ENCODE data around the gene SYNJ1. TPM values are rescaled to one million over a fixed set of nuclear protein-coding genes. Genes with fewer than 3 reads are reported as not detected.

Gene SYNJ1
- total and polyA plus RNA-seq, 2 of the 13 experiments (the other 11 are each of a cell fraction or from before 2014, with no cell fraction given), result 2.0 to 2.7 TPM

DNA sequence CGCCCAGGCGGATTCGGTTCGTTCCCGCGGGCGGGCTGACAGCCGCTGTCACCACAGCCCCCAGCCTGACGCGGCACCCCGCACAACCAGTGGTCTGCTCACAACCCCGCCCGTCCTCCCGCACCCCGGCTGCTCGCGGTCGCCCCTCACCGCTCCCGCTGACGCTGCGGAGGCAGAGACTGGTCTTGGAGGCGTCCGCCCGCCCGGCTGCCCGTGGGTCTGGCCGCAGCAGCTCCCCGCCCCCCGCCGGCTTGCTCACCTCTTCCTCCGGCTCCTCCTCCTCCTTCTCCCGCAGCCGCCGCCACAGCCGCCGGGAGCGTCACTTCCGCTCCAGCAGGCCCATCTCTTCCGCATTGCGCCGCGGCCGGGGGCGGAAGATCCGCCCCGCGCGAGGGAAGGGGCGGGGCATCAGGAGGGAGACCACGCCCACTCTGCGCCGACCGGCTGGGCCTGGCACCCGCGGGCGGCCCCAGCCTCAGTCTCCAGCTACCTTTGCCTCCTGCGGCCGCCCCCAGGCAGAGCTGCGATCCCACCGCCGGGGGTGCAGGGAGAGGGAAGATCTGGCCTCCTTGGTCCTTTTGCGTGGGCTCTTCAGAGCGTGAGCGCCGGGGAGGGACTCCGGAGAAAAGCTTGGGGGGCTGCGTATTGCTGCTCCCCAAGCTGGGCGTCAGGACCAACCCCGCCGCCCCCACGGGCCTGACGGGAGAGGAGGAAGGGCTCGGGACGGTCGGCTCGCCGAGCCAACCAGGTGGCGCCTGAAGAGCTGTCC lies at the start of gene SYNJ1 (continued):
- TF ChIP-seq, protein P1, sequence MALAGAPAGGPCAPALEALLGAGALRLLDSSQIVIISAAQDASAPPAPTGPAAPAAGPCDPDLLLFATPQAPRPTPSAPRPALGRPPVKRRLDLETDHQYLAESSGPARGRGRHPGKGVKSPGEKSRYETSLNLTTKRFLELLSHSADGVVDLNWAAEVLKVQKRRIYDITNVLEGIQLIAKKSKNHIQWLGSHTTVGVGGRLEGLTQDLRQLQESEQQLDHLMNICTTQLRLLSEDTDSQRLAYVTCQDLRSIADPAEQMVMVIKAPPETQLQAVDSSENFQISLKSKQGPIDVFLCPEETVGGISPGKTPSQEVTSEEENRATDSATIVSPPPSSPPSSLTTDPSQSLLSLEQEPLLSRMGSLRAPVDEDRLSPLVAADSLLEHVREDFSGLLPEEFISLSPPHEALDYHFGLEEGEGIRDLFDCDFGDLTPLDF (CRISPR knock-in tag; IDR thresholded peaks at IDR 0.05), result peak; percentile 55; the same call in 1 of the 2 replicates
- TF ChIP-seq FOSL2 (CRISPR knock-in tag; IDR thresholded peaks at IDR 0.05) (0 out of 2 replicates have a peak, but pooled peaks have one; percentile 29), ZNF17 (CRISPR knock-in tag; IDR thresholded peaks at IDR 0.05) (no peak), CHD4 (IDR thresholded peaks at IDR 0.05; ENCODE audit: borderline replicate concordance, low read length) (peak; percentile 41; the same call in 1 of the 2 replicates), MAZ (IDR thresholded peaks at IDR 0.05; ENCODE audit: borderline replicate concordance, low read depth, low read length) (0 out of 2 replicates have a peak, but pooled peaks have one; percentile 38), MAZ (CRISPR knock-in tag; IDR thresholded peaks at IDR 0.05; ENCODE audit: low read depth) (peak; percentile 90), ZNF326 (CRISPR knock-in tag; IDR thresholded peaks at IDR 0.05; ENCODE audit: borderline replicate concordance) (no peak), IRF2 (CRISPR knock-in tag; IDR thresholded peaks at IDR 0.05) (peak; percentile 41), AKAP8 (CRISPR knock-in tag; IDR thresholded peaks at IDR 0.05) (peak; percentile 23; the same call in 1 of the 2 replicates), RARA (CRISPR knock-in tag; IDR thresholded peaks at IDR 0.05) (peak; percentile 51; the same call in 1 of the 2 replicates), SRY (CRISPR knock-in tag; IDR thresholded peaks at IDR 0.05) (peak; percentile 77; the same call in 1 of the 2 replicates), ELF1 (CRISPR knock-in tag; IDR thresholded peaks at IDR 0.05) (peak; percentile 97), ISL2 (CRISPR knock-in tag; IDR thresholded peaks at IDR 0.05) (peak; percentile 75), SP1 (IDR thresholded peaks at IDR 0.05) (no peak), SP1 (CRISPR knock-in tag; IDR thresholded peaks at IDR 0.05) (peak; percentile 77), ZNF33A (CRISPR knock-in tag; IDR thresholded peaks at IDR 0.05; ENCODE audit: borderline replicate concordance) (peak; percentile 86; the same call in 1 of the 2 replicates), SMAD1 (CRISPR knock-in tag; IDR thresholded peaks at IDR 0.05; ENCODE audit: borderline replicate concordance, low read depth) (peak; percentile 73; the same call in 1 of the 2 replicates), MEIS1 (CRISPR knock-in tag; IDR thresholded peaks at IDR 0.05; ENCODE audit: borderline replicate concordance) (peak; percentile 68; the same call in 1 of the 2 replicates), ZNF224 (CRISPR knock-in tag; IDR thresholded peaks at IDR 0.05) (0 out of 2 replicates have a peak, but pooled peaks have one; percentile 71), ZNF3 (CRISPR knock-in tag; IDR thresholded peaks at IDR 0.05) (no peak)
- TF ChIP-seq, protein P2, sequence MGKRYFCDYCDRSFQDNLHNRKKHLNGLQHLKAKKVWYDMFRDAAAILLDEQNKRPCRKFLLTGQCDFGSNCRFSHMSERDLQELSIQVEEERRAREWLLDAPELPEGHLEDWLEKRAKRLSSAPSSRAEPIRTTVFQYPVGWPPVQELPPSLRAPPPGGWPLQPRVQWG (CRISPR knock-in tag; IDR thresholded peaks at IDR 0.05; ENCODE audit: borderline replicate concordance, low read depth), result no peak
- TF ChIP-seq, protein P3, sequence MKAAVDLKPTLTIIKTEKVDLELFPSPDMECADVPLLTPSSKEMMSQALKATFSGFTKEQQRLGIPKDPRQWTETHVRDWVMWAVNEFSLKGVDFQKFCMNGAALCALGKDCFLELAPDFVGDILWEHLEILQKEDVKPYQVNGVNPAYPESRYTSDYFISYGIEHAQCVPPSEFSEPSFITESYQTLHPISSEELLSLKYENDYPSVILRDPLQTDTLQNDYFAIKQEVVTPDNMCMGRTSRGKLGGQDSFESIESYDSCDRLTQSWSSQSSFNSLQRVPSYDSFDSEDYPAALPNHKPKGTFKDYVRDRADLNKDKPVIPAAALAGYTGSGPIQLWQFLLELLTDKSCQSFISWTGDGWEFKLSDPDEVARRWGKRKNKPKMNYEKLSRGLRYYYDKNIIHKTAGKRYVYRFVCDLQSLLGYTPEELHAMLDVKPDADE (CRISPR knock-in tag; IDR thresholded peaks at IDR 0.05), result 0 out of 2 replicates have a peak, but pooled peaks have one; percentile 34
- TF ChIP-seq, protein P4, sequence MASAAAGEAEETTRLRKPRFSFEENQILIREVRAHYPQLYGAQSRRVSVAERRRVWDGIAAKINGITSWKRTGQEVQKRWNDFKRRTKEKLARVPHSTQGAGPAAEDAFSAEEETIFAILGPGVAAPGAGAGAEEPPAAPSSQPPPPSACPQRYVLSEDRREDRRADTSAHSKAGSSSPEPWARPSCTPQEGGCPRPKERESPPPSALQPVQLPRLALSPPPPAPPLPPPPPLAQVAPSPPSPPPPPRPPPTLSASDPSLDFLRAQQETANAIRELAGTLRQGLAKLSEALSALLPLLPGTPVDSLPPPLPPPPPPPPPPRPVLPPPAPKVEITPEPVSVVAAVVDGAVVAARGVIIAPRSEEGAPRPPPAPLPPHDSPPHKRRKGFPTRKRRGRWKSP (CRISPR knock-in tag; IDR thresholded peaks at IDR 0.05), result no peak; the same call in 1 of the 2 replicates
- TF ChIP-seq, protein P5, sequence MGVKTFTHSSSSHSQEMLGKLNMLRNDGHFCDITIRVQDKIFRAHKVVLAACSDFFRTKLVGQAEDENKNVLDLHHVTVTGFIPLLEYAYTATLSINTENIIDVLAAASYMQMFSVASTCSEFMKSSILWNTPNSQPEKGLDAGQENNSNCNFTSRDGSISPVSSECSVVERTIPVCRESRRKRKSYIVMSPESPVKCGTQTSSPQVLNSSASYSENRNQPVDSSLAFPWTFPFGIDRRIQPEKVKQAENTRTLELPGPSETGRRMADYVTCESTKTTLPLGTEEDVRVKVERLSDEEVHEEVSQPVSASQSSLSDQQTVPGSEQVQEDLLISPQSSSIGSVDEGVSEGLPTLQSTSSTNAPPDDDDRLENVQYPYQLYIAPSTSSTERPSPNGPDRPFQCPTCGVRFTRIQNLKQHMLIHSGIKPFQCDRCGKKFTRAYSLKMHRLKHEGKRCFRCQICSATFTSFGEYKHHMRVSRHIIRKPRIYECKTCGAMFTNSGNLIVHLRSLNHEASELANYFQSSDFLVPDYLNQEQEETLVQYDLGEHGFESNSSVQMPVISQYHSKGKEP (CRISPR knock-in tag; IDR thresholded peaks at IDR 0.05), result no peak
- TF ChIP-seq, protein P6, sequence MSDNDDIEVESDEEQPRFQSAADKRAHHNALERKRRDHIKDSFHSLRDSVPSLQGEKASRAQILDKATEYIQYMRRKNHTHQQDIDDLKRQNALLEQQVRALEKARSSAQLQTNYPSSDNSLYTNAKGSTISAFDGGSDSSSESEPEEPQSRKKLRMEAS (IDR thresholded peaks at IDR 0.05), result peak; percentile 61; the same call in 1 of the 2 replicates
